HG03066 (cell line): Measurements from ENCODE around the gene SMIM13.
"Not testable (repeated sequence)": the region's sequence is repeated elsewhere in the genome, so short reads cannot be mapped to it uniquely, and the experiment has no call there.

ENCODE experiments used
- ATAC-seq: cut with Tn5 transposase; IDR thresholded peaks from one replicate; pipeline ENCODE4 v1.9.1; 2021; ENCODE audit warnings: low read depth; ENCODE audit not compliant: unreplicated experiment

SMIM13 gene

GRCh38 chr6:11083491-11083890 lies 10.1 kb upstream of the SMIM13 start:
- no peak for ATAC-seq

- no peak for ATAC-seq
Observed at GRCh38 chr6:11083956-11084355, 9.7 kb upstream of the SMIM13 start.

GRCh38 chr6:11085758-11086435 lies 7.7 kb upstream of the SMIM13 start:
- ATAC-seq = no peak

- ATAC-seq = not testable (repeated sequence)
Observed at GRCh38 chr6:11087141-11087812, 6.4 kb upstream of the SMIM13 start.

- no peak for ATAC-seq
Observed at GRCh38 chr6:11089695-11090094, 3.9 kb upstream of the SMIM13 start.

GRCh38 chr6:11091141-11091540 lies 2.5 kb upstream of the SMIM13 start:
- ATAC-seq = not testable (repeated sequence)

GRCh38 chr6:11092668-11093375 lies 812 bp upstream of the SMIM13 start:
- peak; percentile 33 for ATAC-seq

GRCh38 chr6:11093376-11093625 lies 333 bp upstream of the SMIM13 start:
- peak; percentile 15 for ATAC-seq

GRCh38 chr6:11094411-11094851 lies 797 bp downstream of the SMIM13 start:
- peak; percentile 33 for ATAC-seq

GRCh38 chr6:11094941-11095340 lies 1.3 kb downstream of the SMIM13 start:
- no peak for ATAC-seq

- ATAC-seq = no peak
Observed at GRCh38 chr6:11096109-11096508, 2.5 kb downstream of the SMIM13 start.

GRCh38 chr6:11097476-11097875 lies 3.8 kb downstream of the SMIM13 start:
- ATAC-seq = no peak

GRCh38 chr6:11098004-11098403 lies 4.4 kb downstream of the SMIM13 start:
- ATAC-seq = no peak

- no peak for ATAC-seq
Observed at GRCh38 chr6:11101417-11101816, 7.8 kb downstream of the SMIM13 start.

GRCh38 chr6:11103065-11103464 lies 9.4 kb downstream of the SMIM13 start:
- ATAC-seq = no peak

GRCh38 chr6:11108726-11109125 lies 15.1 kb downstream of the SMIM13 start:
- no peak for ATAC-seq

- ATAC-seq = no peak
Observed at GRCh38 chr6:11110921-11111768, 17.5 kb downstream of the SMIM13 start, which contains the start of gene ERVFRD-1. Gene ERVFRD-1 (minus strand): TSS chr6:11111725. CDS start chr6:11105310, 6,415 bp downstream.

- no peak for ATAC-seq
Observed at GRCh38 chr6:11111769-11112437, 18.3 kb downstream of the SMIM13 start.

GRCh38 chr6:11113038-11113437 lies 19.4 kb downstream of the SMIM13 start:
- no peak for ATAC-seq

- not testable (repeated sequence) for ATAC-seq
Observed at GRCh38 chr6:11115808-11116536, 22.3 kb downstream of the SMIM13 start.
